Astrocyte (in vitro differentiated cells and primary cell): ENCODE results near the gene DCC. TPM values are rescaled to one million over a fixed set of nuclear protein-coding genes. Genes with fewer than 3 reads are reported as not detected.

Experiments used
- DNase-seq: peaks from one replicate; pipeline ENCODE4 v3.0.0-alpha.2; 2010; ENCODE audit warnings: low read depth
- FAIRE-seq: peaks from 2 replicates; lab custom pipeline; 2011; peaks lifted over from hg19 to GRCh38; lab: Jason Lieb, UNC
- H2AFZ ChIP-seq: 2 replicates; pipeline ENCODE4 v1.6.0; 2012; ENCODE audit warnings: low read depth, low read length, inconsistent platforms
- H3K27ac ChIP-seq: 2 replicates; pipeline ENCODE4 v1.5.1; 2011; ENCODE audit warnings: low read depth, low read length, inconsistent platforms
- H3K27me3 ChIP-seq: 2 replicates; pipeline ENCODE4 v1.6.0; 2011; ENCODE audit warnings: low read length, inconsistent platforms; ENCODE audit not compliant: insufficient read depth
- H3K36me3 ChIP-seq: 2 replicates; pipeline ENCODE4 v1.5.1; 2011; ENCODE audit warnings: low read length, inconsistent platforms; ENCODE audit not compliant: insufficient read depth
- H3K4me1 ChIP-seq: 2 replicates; pipeline ENCODE4 v1.5.1; 2011; ENCODE audit warnings: low read length, inconsistent platforms; ENCODE audit not compliant: insufficient read depth
- H3K4me2 ChIP-seq: 2 replicates; pipeline ENCODE4 v1.6.0; 2012; ENCODE audit warnings: low read length, inconsistent platforms
- H3K4me3 ChIP-seq: 2 replicates; pipeline ENCODE4 v1.5.1; 2011; ENCODE audit warnings: low read depth, mild to moderate bottlenecking, low read length, inconsistent platforms; ENCODE audit not compliant: insufficient read depth
- H3K79me2 ChIP-seq: 2 replicates; pipeline ENCODE4 v1.6.0; 2012; ENCODE audit warnings: mild to moderate bottlenecking, low read length, inconsistent platforms; ENCODE audit not compliant: insufficient read depth
- H3K9ac ChIP-seq: 2 replicates; pipeline ENCODE4 v1.6.0; 2012; ENCODE audit warnings: mild to moderate bottlenecking, low read length, inconsistent platforms
- H3K9me3 ChIP-seq: 2 replicates; pipeline ENCODE4 v1.5.1; 2012; ENCODE audit warnings: low read depth, mild to moderate bottlenecking, low read length, inconsistent platforms; ENCODE audit not compliant: insufficient read depth
- H4K20me1 ChIP-seq: 2 replicates; pipeline ENCODE4 v1.6.0; 2012; ENCODE audit warnings: low read length, inconsistent platforms; ENCODE audit not compliant: insufficient read depth
- H3K27ac Mint-ChIP-seq: one replicate; pipeline ENCODE4 v1.8.0; 2021; ENCODE audit warnings: mild to moderate bottlenecking, mixed read lengths; ENCODE audit not compliant: unreplicated experiment
- H3K27me3 Mint-ChIP-seq: one replicate; pipeline ENCODE4 v1.8.0; 2021; ENCODE audit warnings: low read depth, mixed read lengths; ENCODE audit not compliant: unreplicated experiment
- H3K36me3 Mint-ChIP-seq: one replicate; pipeline ENCODE4 v1.8.0; 2021; ENCODE audit warnings: low read depth, mixed read lengths; ENCODE audit not compliant: unreplicated experiment
- H3K4me1 Mint-ChIP-seq: one replicate; pipeline ENCODE4 v1.8.0; 2021; ENCODE audit warnings: low read depth, mixed read lengths; ENCODE audit not compliant: unreplicated experiment
- H3K4me3 Mint-ChIP-seq: one replicate; pipeline ENCODE4 v1.8.0; 2021; ENCODE audit warnings: mild to moderate bottlenecking, moderate library complexity, mixed read lengths; ENCODE audit not compliant: unreplicated experiment
- H3K9me3 Mint-ChIP-seq: one replicate; pipeline ENCODE4 v1.8.0; 2021; ENCODE audit warnings: mild to moderate bottlenecking, mixed read lengths; ENCODE audit not compliant: unreplicated experiment
- CTCF ChIP-seq: IDR thresholded peaks from 2 replicates; pipeline ENCODE4 v1.5.1; 2011; ENCODE audit warnings: low read depth, mild to moderate bottlenecking, inconsistent platforms, low read length, moderate library complexity; ENCODE audit not compliant: insufficient read depth
- EZH2 ChIP-seq: IDR thresholded peaks from 2 replicates; pipeline ENCODE4 v1.6.1; 2012; ENCODE audit warnings: mild to moderate bottlenecking, low read length, inconsistent platforms; ENCODE audit not compliant: insufficient read depth
- total RNA-seq: library from RNA; stranded (reverse); gene quantifications from 2 replicates; pipeline ENCODE4 v1.2.1, GENCODE V29; 2021

Gene DCC
- total RNA-seq, 1 donor from 2014 or later: 2.6 TPM

GRCh38 chr18:52536039-52536438, 196.0 kb downstream of the DCC start:
- H3K4me3 ChIP-seq: no peak overlapping the region
- no peaks in the 10 kb centered on the region for H3K27me3 Mint-ChIP-seq
- H3K36me3 ChIP-seq: no peaks in the 10 kb centered on the region
- no peak overlapping the region for H3K27ac ChIP-seq
- H3K27ac Mint-ChIP-seq: no peak overlapping the region
- no peaks in the 10 kb centered on the region for H3K4me1 ChIP-seq
- no peaks in the 10 kb centered on the region for H4K20me1 ChIP-seq
- no peaks in the 10 kb centered on the region for H3K9me3 Mint-ChIP-seq
- no peak overlapping the region for H3K4me2 ChIP-seq
- no peaks in the 10 kb centered on the region for H3K79me2 ChIP-seq
- no peak overlapping the region for H3K4me3 Mint-ChIP-seq
- H3K9me3 ChIP-seq: no peaks in the 10 kb centered on the region
- H3K27me3 ChIP-seq: no peaks in the 10 kb centered on the region
- no peak for DNase-seq
- H3K9ac ChIP-seq: no peak overlapping the region
- H2AFZ ChIP-seq: no peak overlapping the region
- no peaks in the 10 kb centered on the region for H3K4me1 Mint-ChIP-seq
- TF ChIP-seq CTCF (no peak), EZH2 (no peak)
- no peak for FAIRE-seq
- H3K36me3 Mint-ChIP-seq: no peaks in the 10 kb centered on the region

DNA sequence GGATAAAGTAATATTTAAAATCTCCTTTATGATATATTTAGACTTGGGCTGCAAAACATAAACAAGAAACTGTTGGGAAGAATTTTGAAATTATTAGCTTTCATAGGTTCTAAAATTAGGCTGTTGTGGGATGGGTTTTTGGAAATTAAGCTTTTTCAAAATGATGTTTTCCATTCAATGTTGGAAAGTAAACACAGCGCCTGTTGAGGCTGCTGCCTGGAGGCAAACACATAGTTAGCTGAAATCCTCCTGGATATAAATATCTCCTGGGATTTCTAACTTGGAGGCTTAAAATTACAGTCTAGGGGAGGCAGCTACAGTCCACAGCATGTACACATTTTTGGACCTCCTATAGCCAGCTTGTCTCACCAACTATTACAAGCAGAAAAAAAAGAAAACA, 197.3 kb downstream of the DCC start:
- Mint-ChIP-seq H3K27ac (no peak overlapping the region), H3K4me1 (no peaks in the 10 kb centered on the region), H3K36me3 (no peaks in the 10 kb centered on the region), H3K9me3 (no peaks in the 10 kb centered on the region), H3K4me3 (no peak overlapping the region), H3K27me3 (no peaks in the 10 kb centered on the region)
- H3K9me3 ChIP-seq: no peaks in the 10 kb centered on the region
- H3K4me1 ChIP-seq: no peaks in the 10 kb centered on the region
- H3K27ac ChIP-seq: no peak overlapping the region
- H3K27me3 ChIP-seq: no peaks in the 10 kb centered on the region
- H3K4me3 ChIP-seq: no peak overlapping the region
- TF ChIP-seq EZH2: no peak
- no peak for TF ChIP-seq CTCF
- no peak for DNase-seq
- no peaks in the 10 kb centered on the region for H3K79me2 ChIP-seq
- no peak overlapping the region for H3K9ac ChIP-seq
- H3K36me3 ChIP-seq: no peaks in the 10 kb centered on the region
- H2AFZ ChIP-seq: no peak overlapping the region
- H4K20me1 ChIP-seq: no peaks in the 10 kb centered on the region
- no peak overlapping the region for H3K4me2 ChIP-seq
- FAIRE-seq: no peak

DNA sequence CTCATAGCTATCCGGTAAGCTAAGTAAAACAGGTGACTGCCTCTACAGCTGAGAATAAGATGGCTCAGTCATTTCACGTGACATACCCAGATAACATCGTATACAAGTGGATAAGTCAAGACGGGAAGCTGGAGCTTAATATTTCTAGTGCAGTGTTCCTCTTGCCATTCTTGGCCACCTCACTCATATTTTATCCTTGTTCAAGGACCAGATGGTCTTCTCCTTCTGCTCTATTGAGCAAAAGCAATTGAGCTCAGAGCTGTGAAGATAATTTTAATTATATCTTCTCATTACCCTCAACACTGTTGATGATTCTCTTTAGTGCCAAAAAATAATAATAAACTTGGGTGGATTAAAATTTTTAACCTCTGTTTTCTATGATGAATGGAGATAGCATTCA, 201.1 kb downstream of the DCC start:
- H3K4me3 Mint-ChIP-seq: no peak overlapping the region
- no peak for DNase-seq
- Histone ChIP-seq H3K4me2 (no peak overlapping the region), H4K20me1 (no peaks in the 10 kb centered on the region), H3K36me3 (no peaks in the 10 kb centered on the region), H3K27me3 (no peaks in the 10 kb centered on the region), H3K27ac (no peak overlapping the region), H3K9me3 (no peaks in the 10 kb centered on the region), H3K4me3 (no peak overlapping the region), H3K4me1 (no peaks in the 10 kb centered on the region), H3K9ac (no peak overlapping the region), H3K79me2 (no peaks in the 10 kb centered on the region), H2AFZ (no peak overlapping the region)
- no peaks in the 10 kb centered on the region for H3K9me3 Mint-ChIP-seq
- no peak for FAIRE-seq
- H3K36me3 Mint-ChIP-seq: no peaks in the 10 kb centered on the region
- TF ChIP-seq CTCF: no peak
- TF ChIP-seq EZH2: no peak
- H3K27me3 Mint-ChIP-seq: peaks cover 4% of the 10 kb centered on the region
- no peak overlapping the region for H3K27ac Mint-ChIP-seq
- H3K4me1 Mint-ChIP-seq: no peaks in the 10 kb centered on the region
